ENCODE results near the gene CPVL.

- no peak for TF ChIP-seq POLR2A (IDR thresholded peaks at IDR 0.05; ENCODE audit: low read length)
- TF ChIP-seq GATA1 (IDR thresholded peaks at IDR 0.05; ENCODE audit: low read depth, low read length), result no peak
Observed at GRCh38 chr7:28953633-28954032, 192.7 kb downstream of the CPVL start.

Data from erythroblast (primary cell).